CD14-positive monocyte (primary cell): Measurements from ENCODE around the gene PLEKHN1. TPM values are rescaled to one million over a fixed set of nuclear protein-coding genes. Genes with fewer than 3 reads are reported as not detected.

Experiments
- DNase-seq, 3 donors: peaks; one replicate each; pipeline ENCODE4 v3.0.0-alpha.2; 2011 to 2022
- H2AFZ ChIP-seq: 2 replicates; pipeline ENCODE4 v1.6.0; 2012; ENCODE audit warnings: mild to moderate bottlenecking, low read depth, low read length, inconsistent platforms; ENCODE audit not compliant: insufficient read depth, poor library complexity, severe bottlenecking
- H3K27ac ChIP-seq, 2 donors: 1 replicate in 1 of 2; 2 replicates in 1 of 2; pipeline ENCODE4 v1.5.1; 2012 to 2013; ENCODE audit warnings: low read length in 2 of 2, control low read depth in 1 of 2, inconsistent platforms in 1 of 2, low read depth in 1 of 2, mild to moderate bottlenecking in 1 of 2
- H3K27me3 ChIP-seq, 2 donors: one replicate each; pipeline versions ENCODE4 v1.6.0 to v1.6.1; 2011 to 2013; ENCODE audit warnings: low read length in 2 of 2; ENCODE audit not compliant: control insufficient read depth in 2 of 2, insufficient read depth in 2 of 2
- H3K36me3 ChIP-seq, 2 donors: replicated peaks in 1 of 2; 1 replicate in 1 of 2; 2 replicates in 1 of 2; pipeline versions ENCODE4 v1.5.1 to v1.6.1; 2012 to 2013; ENCODE audit warnings: low read length in 2 of 2, control low read depth in 1 of 2, inconsistent platforms in 1 of 2, mild to moderate bottlenecking in 1 of 2; ENCODE audit not compliant: insufficient read depth in 2 of 2, control insufficient read depth in 1 of 2
- H3K4me1 ChIP-seq, 2 donors: 1 replicate in 1 of 2; 2 replicates in 1 of 2; pipeline versions ENCODE4 v1.5.1 to v1.6.1; 2012 to 2013; ENCODE audit warnings: low read length in 2 of 2, control low read depth in 1 of 2, inconsistent platforms in 1 of 2, mild to moderate bottlenecking in 1 of 2, moderate library complexity in 1 of 2; ENCODE audit not compliant: insufficient read depth in 2 of 2, control insufficient read depth in 1 of 2
- H3K4me2 ChIP-seq: replicated peaks from 2 replicates; pipeline ENCODE3; 2012; ENCODE audit warnings: low read length, moderate library complexity, mild to moderate bottlenecking; ENCODE audit not compliant: poor library complexity, severe bottlenecking; ENCODE audit errors: extremely low read depth
- H3K4me3 ChIP-seq, 3 experiments: fragments of 200-600 bp in 1 of 3; sonication (generic) in 1 of 3; replicated peaks in 1 of 3; 1 replicate in 2 of 3; 2 replicates in 1 of 3; pipeline ENCODE4 v1.5.1; 2011 to 2013; ENCODE audit warnings: low read length in 3 of 3, mild to moderate bottlenecking in 3 of 3, control low read depth in 2 of 3, low read depth in 2 of 3, inconsistent platforms in 1 of 3, moderate library complexity in 1 of 3
- H3K79me2 ChIP-seq: 2 replicates; pipeline ENCODE4 v1.6.0; 2012; ENCODE audit warnings: mild to moderate bottlenecking, control low read depth, inconsistent platforms, low read length, moderate library complexity; ENCODE audit not compliant: insufficient read depth
- H3K9ac ChIP-seq: 2 replicates; pipeline ENCODE4 v1.6.0; 2017; ENCODE audit warnings: low read length, mild to moderate bottlenecking; ENCODE audit not compliant: insufficient read depth, poor library complexity, severe bottlenecking
- H3K9me3 ChIP-seq, 2 donors: replicated peaks in 1 of 2; 1 replicate in 1 of 2; 2 replicates in 1 of 2; pipeline versions ENCODE4 v1.5.1 to v1.6.1; 2012 to 2013; ENCODE audit warnings: low read length in 2 of 2, control low read depth in 1 of 2; ENCODE audit not compliant: control insufficient read depth in 1 of 2, insufficient read depth in 1 of 2
- H4K20me1 ChIP-seq: 2 replicates; pipeline ENCODE4 v1.6.0; 2012; ENCODE audit warnings: mild to moderate bottlenecking, low read length, control low read depth, moderate library complexity; ENCODE audit not compliant: insufficient read depth
- H3K27ac Mint-ChIP-seq, 7 donors: one replicate each; pipeline ENCODE4 v1.8.0; 2020; ENCODE audit warnings: mild to moderate bottlenecking in 7 of 7, mixed read lengths in 7 of 7, moderate library complexity in 6 of 7, inconsistent platforms in 2 of 7
- H3K27me3 Mint-ChIP-seq, 3 donors: one replicate each; pipeline ENCODE4 v1.8.0; 2021 to 2022; ENCODE audit warnings: low read depth in 3 of 3, mild to moderate bottlenecking in 3 of 3, mixed read lengths in 3 of 3, moderate library complexity in 3 of 3, inconsistent platforms in 1 of 3
- H3K36me3 Mint-ChIP-seq, 2 donors: one replicate each; pipeline ENCODE4 v1.8.0; 2020; ENCODE audit warnings: mixed read lengths in 2 of 2, inconsistent platforms in 1 of 2, mild to moderate bottlenecking in 1 of 2
- H3K4me1 Mint-ChIP-seq: one replicate; pipeline ENCODE4 v1.8.0; 2020; ENCODE audit warnings: mild to moderate bottlenecking, mixed read lengths
- H3K4me3 Mint-ChIP-seq, 2 donors: one replicate each; pipeline ENCODE4 v1.8.0; 2020; ENCODE audit warnings: mild to moderate bottlenecking in 2 of 2, mixed read lengths in 2 of 2, moderate library complexity in 1 of 2
- H3K9me3 Mint-ChIP-seq, 7 donors: one replicate each; pipeline ENCODE4 v1.8.0; 2020 to 2022; ENCODE audit warnings: mixed read lengths in 7 of 7, mild to moderate bottlenecking in 6 of 7, moderate library complexity in 6 of 7, inconsistent platforms in 2 of 7
- WGBS: methylation state at CpG from one replicate; pipeline ENCODE4 v1.1.5; 2013; ENCODE audit warnings: missing lambda C conversion rate; ENCODE audit not compliant: insufficient coverage; 5-methylcytosine and 5-hydroxymethylcytosine counted together
- intact Hi-C, 2 donors: fragments of 100-400 bp; cut with micrococcal nuclease; formaldehyde crosslinking; loops; one replicate each; pipeline versions ENCODE4 v1.15.0 to v1.15.1; 2023
- polyA plus RNA-seq, 3 donors: library from polyadenylated mRNA; depleted of rRNA in 1 of 3; unstranded in 2 of 3; stranded (reverse) in 1 of 3; fragments of 300-500 nt in 2 of 3; fragments of >200 nt in 1 of 3; fragmentation: Illumina TruSeq in 2 of 3; gene quantifications; 1 replicate in 2 of 3; 2 replicates in 1 of 3; pipeline ENCODE4 v1.2.3, GENCODE V29; 2012 to 2021
- TF ChIP-seq, protein P1 (sequence below): fragments of 200-600 bp; IDR thresholded peaks from one replicate; pipeline ENCODE4 v1.8.0; 2022; ENCODE audit warnings: antibody characterized with exemption, mild to moderate bottlenecking

The PLEKHN1 gene
- polyA plus RNA-seq, 3 donors: 0.21 to 1.5 (median 0.62) TPM

DNA sequence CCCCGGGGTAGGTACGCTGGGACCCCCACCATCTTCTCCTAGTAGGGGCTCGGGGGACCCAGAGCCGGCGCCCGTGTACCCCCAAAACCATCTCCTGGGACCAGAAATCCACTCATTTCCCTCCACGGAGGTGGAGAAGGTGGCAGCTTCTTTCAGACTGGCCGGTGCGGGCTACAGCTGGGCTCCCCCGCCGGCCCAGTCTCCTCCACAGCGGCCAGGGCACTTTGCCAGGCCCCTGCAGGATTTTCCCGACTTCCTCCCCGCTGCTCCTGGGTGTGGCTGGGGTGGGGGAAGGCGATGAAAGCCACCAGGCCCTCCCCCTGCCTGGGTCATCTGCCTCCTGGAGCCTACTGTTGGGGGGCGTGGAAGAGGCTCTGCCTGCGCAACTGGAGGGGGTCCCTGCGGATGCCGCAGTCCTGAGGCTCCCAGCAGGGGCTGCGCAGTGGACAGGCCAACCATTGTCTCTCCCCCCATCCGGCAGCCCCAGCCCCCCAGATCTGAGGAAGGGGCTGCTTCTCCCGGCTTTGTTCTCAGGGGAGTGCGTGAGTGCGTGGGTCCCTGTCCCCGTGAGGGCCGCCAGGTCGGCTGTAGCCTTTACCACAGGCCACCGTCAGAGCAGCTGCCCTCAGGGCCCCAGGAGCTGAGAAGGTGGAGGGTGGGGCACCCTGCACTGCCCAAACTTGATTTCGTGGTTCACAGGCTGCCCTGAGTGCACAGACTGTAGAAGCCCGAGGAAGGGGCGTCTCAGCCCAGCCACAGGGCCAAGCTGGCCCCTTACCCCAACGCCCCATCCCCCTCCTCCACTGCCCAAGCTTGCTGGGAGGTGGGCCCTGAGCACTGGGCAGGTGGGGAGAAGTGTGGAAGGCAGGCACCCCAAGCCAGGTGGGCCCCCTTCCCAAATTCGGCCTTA is 55.0 kb downstream of the PLEKHN1 start:
- H3K79me2 ChIP-seq: no peaks in the 10 kb centered on the region
- Mint-ChIP-seq H3K36me3 (no peaks in the 10 kb centered on the region), H3K4me1 (peaks cover 6% of the 10 kb centered on the region), H3K27ac (no peak overlapping the region), H3K27me3 (peaks cover 33 to 45% (median 40%) of the 10 kb centered on the region in 3 donors), H3K4me3 (peak overlapping the region in 1 of 2 donors; percentile 72), H3K9me3 (peaks cover 0 to 6% (median 0%) of the 10 kb centered on the region in 7 donors)
- peak overlapping the region; percentile 15 for H3K9ac ChIP-seq
- no peaks in the 10 kb centered on the region for H3K9me3 ChIP-seq
- H2AFZ ChIP-seq: no peak overlapping the region
- no peaks in the 10 kb centered on the region for H3K36me3 ChIP-seq
- 22% methylated on average over 10 of the region's 33 CpGs for WGBS
- no peak overlapping the region for H3K27ac ChIP-seq
- DNase-seq: peak in 1 of 3 donors; percentile 68
- peaks cover 11 to 21% of the 10 kb centered on the region in 2 donors for H3K4me1 ChIP-seq
- TF ChIP-seq, protein P1, sequence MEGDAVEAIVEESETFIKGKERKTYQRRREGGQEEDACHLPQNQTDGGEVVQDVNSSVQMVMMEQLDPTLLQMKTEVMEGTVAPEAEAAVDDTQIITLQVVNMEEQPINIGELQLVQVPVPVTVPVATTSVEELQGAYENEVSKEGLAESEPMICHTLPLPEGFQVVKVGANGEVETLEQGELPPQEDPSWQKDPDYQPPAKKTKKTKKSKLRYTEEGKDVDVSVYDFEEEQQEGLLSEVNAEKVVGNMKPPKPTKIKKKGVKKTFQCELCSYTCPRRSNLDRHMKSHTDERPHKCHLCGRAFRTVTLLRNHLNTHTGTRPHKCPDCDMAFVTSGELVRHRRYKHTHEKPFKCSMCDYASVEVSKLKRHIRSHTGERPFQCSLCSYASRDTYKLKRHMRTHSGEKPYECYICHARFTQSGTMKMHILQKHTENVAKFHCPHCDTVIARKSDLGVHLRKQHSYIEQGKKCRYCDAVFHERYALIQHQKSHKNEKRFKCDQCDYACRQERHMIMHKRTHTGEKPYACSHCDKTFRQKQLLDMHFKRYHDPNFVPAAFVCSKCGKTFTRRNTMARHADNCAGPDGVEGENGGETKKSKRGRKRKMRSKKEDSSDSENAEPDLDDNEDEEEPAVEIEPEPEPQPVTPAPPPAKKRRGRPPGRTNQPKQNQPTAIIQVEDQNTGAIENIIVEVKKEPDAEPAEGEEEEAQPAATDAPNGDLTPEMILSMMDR: no peak
- intact Hi-C loops: loop anchor here in 1 of 2 donors (5.0 kb wide), 1 partner anchor 36 kb away; no protein-coding TSS in a partner anchor
- H3K4me2 ChIP-seq: peak overlapping the region; percentile 72
- H4K20me1 ChIP-seq: no peaks in the 10 kb centered on the region
- peaks cover 7 to 36% of the 10 kb centered on the region in 2 donors for H3K27me3 ChIP-seq
- H3K4me3 ChIP-seq: peak overlapping the region in 1 of 3 experiments; percentile 69

DNA sequence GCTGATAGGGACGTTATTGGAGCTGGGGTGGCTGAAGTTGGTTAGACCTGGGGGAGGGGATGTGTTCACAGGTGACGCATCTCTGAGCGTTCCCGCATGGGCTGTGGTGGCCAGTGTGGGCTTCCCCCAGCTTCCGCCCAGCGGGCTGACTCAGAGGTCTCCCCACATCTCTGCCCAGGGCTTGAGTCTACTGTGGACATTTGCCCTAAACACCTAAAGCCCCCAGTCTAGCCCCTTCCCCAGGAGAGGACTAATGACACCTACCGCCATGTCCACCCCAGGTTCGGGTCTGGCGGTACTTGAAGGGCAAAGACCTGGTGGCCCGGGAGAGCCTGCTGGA is 55.6 kb downstream of the PLEKHN1 start:
- Histone ChIP-seq H3K9ac (no peak overlapping the region), H3K36me3 (no peaks in the 10 kb centered on the region), H3K9me3 (no peaks in the 10 kb centered on the region), H3K27me3 (peaks cover 7 to 41% of the 10 kb centered on the region in 2 donors), H4K20me1 (no peaks in the 10 kb centered on the region), H3K27ac (no peak overlapping the region), H2AFZ (no peak overlapping the region), H3K4me2 (no peak overlapping the region), H3K4me1 (peaks cover 11 to 21% of the 10 kb centered on the region in 2 donors), H3K4me3 (no peak overlapping the region), H3K79me2 (no peaks in the 10 kb centered on the region)
- peaks cover 6% of the 10 kb centered on the region for H3K4me1 Mint-ChIP-seq
- WGBS: 98% methylated on average over 5 of the region's 10 CpGs
- H3K27ac Mint-ChIP-seq: no peak overlapping the region
- intact Hi-C loops: loop anchor here in 1 of 2 donors (5.0 kb wide), 1 partner anchor 35 kb away; no protein-coding TSS in a partner anchor
- DNase-seq: peak in 1 of 3 donors; percentile 48
- H3K36me3 Mint-ChIP-seq: no peaks in the 10 kb centered on the region
- H3K27me3 Mint-ChIP-seq: peaks cover 33 to 46% (median 40%) of the 10 kb centered on the region in 3 donors
- peak overlapping the region in 1 of 2 donors; percentile 67 for H3K4me3 Mint-ChIP-seq
- H3K9me3 Mint-ChIP-seq: peaks cover 0 to 6% (median 0%) of the 10 kb centered on the region in 7 donors
- TF ChIP-seq, protein P1: no peak
